HG02610 (cell line): ENCODE data around the gene NMT1.

Experiments used
- ATAC-seq: cut with Tn5 transposase; IDR thresholded peaks from one replicate; pipeline ENCODE4 v1.9.1; 2021; ENCODE audit warnings: mild to moderate bottlenecking, moderate library complexity; ENCODE audit not compliant: unreplicated experiment

NMT1 gene

GRCh38 chr17:45132572-45133463 lies 71.7 kb downstream of the NMT1 start:
- peak; percentile 36 for ATAC-seq

- peak; percentile 87 for ATAC-seq
Observed at GRCh38 chr17:45135192-45135977, 74.3 kb downstream of the NMT1 start, which contains the start of gene ACBD4. ACBD4 (plus strand) TSS chr17:45135687; CDS start chr17:45136145, 458 bp downstream.

- no peak for ATAC-seq
Observed at GRCh38 chr17:45135978-45136791, 75.1 kb downstream of the NMT1 start.

- no peak for ATAC-seq
Observed at GRCh38 chr17:45136846-45137560, 75.9 kb downstream of the NMT1 start.

DNA sequence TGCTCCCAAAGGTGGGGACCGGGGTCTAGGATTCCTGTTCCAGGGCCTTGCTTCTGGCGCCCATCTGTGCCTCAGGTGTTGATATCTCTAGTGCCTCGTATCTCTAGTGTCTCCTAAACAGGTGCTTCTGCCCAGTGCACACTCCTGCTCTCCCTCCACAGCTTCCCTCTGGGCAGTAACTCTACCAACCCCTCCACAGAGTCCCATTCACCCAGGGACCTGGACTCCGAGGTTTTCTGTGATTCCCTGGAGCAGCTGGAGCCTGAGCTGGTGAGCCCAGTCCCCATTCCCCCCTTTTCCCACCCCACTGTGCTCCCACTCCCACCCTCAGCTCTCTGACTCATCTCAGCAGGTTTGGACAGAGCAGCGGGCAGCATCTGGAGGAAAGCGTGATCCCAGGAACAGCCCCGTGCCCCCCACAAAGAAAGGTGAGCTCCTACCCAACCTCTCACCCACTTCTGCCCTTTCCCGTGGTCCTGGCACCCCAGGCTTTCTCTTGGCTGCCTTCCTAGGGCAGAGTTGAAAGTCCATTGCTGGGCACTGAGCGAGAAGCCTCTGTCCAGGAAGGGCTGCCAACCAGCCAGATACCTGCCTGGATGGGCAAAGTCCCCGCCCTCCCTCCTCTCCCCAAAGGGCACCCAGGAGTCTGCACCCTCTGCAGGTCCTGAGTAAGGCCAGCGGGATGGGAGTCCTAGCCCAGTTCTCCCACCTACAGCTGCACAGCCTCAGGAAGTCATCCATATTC lies 76.6 kb downstream of the NMT1 start:
- ATAC-seq = no peak

GRCh38 chr17:45138911-45139532 lies 77.9 kb downstream of the NMT1 start:
- ATAC-seq = no peak

DNA sequence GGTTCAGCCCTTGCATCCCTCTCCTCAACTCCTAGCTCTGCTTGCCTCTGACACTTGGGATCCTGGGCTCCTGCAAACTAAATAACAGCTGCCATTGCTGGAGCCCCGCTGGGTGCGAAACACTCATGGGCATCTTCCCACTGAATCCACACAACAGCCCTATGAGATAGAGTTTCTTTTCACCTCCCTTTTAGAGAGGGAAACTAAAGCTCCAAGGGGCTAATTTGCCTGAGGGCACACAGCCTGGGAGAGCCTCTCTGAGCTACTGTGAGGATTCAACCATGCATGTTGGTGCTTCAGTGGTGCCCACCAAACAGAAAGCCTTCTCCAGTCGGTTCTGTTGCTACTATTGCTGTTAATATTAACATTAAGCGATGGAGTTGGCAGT lies 78.4 kb downstream of the NMT1 start:
- ATAC-seq = no peak

GRCh38 chr17:45143094-45143670 lies 82.1 kb downstream of the NMT1 start:
- ATAC-seq = no peak

DNA sequence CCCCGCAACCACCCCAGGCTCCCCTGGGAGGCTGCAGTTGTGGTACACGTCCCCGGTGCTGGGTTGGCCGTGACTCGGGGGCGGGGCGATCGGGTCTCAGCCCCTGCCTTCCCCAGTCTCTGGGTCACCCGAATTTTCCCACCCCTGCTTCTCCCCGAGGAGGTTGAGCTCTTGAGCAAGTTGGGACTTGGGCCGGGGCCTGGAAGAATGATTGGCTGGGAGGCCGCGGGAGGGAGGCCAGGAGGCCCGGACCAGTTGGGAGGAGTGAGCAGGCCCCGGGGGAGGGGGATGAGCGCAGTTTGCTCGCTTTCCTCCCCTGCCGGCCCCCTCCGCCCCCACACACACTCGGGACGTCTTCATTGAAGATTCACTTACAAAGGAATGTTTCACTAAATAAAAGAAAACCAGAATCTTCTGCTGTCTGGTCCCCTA lies 82.7 kb downstream of the NMT1 start:
- ATAC-seq = no peak

- ATAC-seq = no peak
Observed at GRCh38 chr17:45144199-45145034, 83.3 kb downstream of the NMT1 start.

GRCh38 chr17:45145035-45145389 lies 83.9 kb downstream of the NMT1 start:
- no peak for ATAC-seq

DNA sequence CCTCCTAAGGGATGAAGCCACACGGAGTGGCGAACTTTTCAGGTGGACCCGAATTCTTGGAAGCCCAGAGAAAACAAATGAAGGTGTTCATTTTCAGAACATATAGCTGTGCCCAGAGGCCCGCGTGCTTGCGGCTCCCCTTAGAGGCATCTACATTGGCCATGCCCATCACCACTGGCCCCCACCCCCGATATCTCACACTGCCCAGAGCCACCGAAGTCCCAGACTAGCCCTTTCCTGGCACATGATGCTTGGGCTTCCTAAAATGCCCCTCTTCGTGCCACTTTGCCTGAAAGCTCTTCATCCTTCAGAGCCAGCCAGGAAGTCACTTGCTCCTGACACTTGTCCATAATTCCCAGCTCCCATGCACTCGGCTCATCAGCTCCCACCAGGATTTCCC lies 85.0 kb downstream of the NMT1 start:
- ATAC-seq = no peak

- no peak for ATAC-seq
Observed at GRCh38 chr17:45146592-45146889, 85.4 kb downstream of the NMT1 start.

GRCh38 chr17:45146890-45147580 lies 85.9 kb downstream of the NMT1 start:
- ATAC-seq = no peak

- ATAC-seq = no peak
Observed at GRCh38 chr17:45147581-45148182, 86.6 kb downstream of the NMT1 start.

DNA sequence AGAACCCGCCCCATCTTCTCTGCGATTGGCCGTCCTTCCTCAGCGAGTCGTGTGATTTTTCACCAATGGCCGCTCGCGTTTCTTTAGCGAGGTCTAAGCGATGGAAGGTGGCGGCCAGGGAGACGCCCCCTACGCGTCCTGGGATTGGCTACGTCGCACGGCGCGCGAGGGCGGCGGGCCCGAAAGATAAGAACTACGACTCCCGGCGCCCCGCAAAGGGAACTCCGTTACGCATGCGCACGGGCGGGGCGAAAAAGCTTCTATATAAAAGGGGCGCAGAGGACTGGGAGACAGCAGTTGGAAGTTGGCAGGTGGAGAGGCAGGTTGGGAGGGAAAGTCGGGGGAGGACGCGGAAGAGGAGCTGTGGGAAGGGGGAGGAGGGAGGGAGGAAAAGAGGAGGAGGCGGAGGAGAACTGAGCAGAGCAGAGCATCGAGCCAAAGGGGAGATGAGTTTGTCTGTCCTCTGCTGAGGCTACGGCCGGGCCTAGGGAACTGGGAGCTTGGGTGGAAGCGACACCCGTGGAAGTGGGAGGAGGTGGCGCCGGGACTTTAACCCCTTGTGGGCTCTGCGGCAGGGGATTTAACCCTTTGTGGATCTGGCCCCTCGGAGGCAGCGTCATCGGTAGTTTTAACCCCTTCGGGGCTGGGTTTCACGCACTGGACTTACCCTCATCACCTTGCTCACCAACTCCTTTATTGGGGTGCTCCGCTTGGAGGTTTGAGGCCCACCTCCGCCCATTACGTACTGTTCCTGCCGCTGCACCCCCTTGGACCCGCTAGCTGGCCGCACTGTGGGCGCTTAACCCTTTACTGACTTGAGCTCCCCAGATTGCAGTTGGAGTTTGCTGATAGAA lies 87.3 kb downstream of the NMT1 start, which contains the start of gene HEXIM1:
Gene HEXIM1 (plus strand): TSS at position 293 of the 854 bp plus-strand sequence. CDS start 716 bp downstream, outside the sequence.
- peak; percentile 72 for ATAC-seq
